ENCODE results near the gene GIGYF2.

DNA sequence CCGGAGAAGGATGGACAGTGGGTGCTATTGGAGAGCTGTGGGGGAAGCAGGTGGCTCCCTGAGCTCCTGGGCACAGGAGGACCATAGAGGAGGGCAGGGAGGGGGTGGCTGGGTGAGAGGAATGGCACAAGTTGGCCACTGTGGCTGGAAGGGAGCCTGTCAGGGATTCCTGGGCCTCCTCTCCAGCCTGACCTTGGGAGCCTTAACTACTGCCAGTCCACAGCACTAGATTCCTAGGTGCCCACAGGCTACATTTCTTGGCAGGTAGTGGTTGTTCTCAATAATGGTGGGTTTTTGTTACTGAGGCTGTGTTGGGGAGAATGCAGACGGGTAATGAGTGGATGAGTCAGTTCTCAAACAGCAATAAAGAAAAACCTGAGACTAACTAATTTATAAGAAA lies 37.8 kb upstream of the GIGYF2 start:
- TF ChIP-seq, protein P1, sequence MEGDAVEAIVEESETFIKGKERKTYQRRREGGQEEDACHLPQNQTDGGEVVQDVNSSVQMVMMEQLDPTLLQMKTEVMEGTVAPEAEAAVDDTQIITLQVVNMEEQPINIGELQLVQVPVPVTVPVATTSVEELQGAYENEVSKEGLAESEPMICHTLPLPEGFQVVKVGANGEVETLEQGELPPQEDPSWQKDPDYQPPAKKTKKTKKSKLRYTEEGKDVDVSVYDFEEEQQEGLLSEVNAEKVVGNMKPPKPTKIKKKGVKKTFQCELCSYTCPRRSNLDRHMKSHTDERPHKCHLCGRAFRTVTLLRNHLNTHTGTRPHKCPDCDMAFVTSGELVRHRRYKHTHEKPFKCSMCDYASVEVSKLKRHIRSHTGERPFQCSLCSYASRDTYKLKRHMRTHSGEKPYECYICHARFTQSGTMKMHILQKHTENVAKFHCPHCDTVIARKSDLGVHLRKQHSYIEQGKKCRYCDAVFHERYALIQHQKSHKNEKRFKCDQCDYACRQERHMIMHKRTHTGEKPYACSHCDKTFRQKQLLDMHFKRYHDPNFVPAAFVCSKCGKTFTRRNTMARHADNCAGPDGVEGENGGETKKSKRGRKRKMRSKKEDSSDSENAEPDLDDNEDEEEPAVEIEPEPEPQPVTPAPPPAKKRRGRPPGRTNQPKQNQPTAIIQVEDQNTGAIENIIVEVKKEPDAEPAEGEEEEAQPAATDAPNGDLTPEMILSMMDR (IDR thresholded peaks at IDR 0.05), result no peak
- no peak for TF ChIP-seq POLR2A (IDR thresholded peaks at IDR 0.05)

Data from gastroesophageal sphincter (tissue), 3 donors.